H54 (cell line): ENCODE results near the gene BGN.

Experiments used
- DNase-seq: peaks from one replicate; pipeline ENCODE4 v3.0.0; 2011; ENCODE audit warnings: low spot score, mixed read lengths; ENCODE audit not compliant: insufficient read length
- FAIRE-seq: peaks from 3 replicates; lab custom pipeline; 2011; peaks lifted over from hg19 to GRCh38; lab: Jason Lieb, UNC
- POLR2A ChIP-seq: IDR thresholded peaks from 2 replicates; pipeline ENCODE4 v1.6.1; 2011; ENCODE audit warnings: low read depth, mild to moderate bottlenecking, low read length

BGN gene

GRCh38 chrX:153527208-153527607, 32.4 kb downstream of the BGN start:
- FAIRE-seq (no peak), DNase-seq (no peak)
- TF ChIP-seq POLR2A = no peak

GRCh38 chrX:153530411-153531129, 35.8 kb downstream of the BGN start:
- FAIRE-seq (no peak), DNase-seq (no peak)
- no peak for TF ChIP-seq POLR2A

- no peak for DNase-seq
- TF ChIP-seq POLR2A = no peak
- no peak for FAIRE-seq
Measured at GRCh38 chrX:153533091-153533490, 38.3 kb downstream of the BGN start.

- TF ChIP-seq POLR2A = no peak
- DNase-seq (no peak), FAIRE-seq (no peak)
Measured at GRCh38 chrX:153537080-153537479, 42.3 kb downstream of the BGN start.

- DNase-seq = no peak
- no peak for TF ChIP-seq POLR2A
- FAIRE-seq = no peak
Measured at GRCh38 chrX:153537526-153538295, 42.9 kb downstream of the BGN start.

GRCh38 chrX:153538424-153538823, 43.6 kb downstream of the BGN start:
- no peak for DNase-seq
- no peak for FAIRE-seq
- TF ChIP-seq POLR2A = no peak

- peak; percentile 73 for DNase-seq
- FAIRE-seq = peak; percentile 52
- TF ChIP-seq POLR2A = no peak
Measured at GRCh38 chrX:153539171-153539978, 44.6 kb downstream of the BGN start.

- no peak for TF ChIP-seq POLR2A
- FAIRE-seq = no peak
- DNase-seq = no peak
Measured at GRCh38 chrX:153539979-153540358, 45.2 kb downstream of the BGN start.

- TF ChIP-seq POLR2A = no peak
- DNase-seq = no peak
- FAIRE-seq = no peak
Measured at GRCh38 chrX:153544727-153545126, 49.9 kb downstream of the BGN start.

GRCh38 chrX:153546386-153546785, 51.6 kb downstream of the BGN start:
- FAIRE-seq (no peak), DNase-seq (no peak)
- no peak for TF ChIP-seq POLR2A

- DNase-seq = no peak
- no peak for FAIRE-seq
- TF ChIP-seq POLR2A = no peak
Measured at GRCh38 chrX:153547195-153547594, 52.4 kb downstream of the BGN start.

- DNase-seq (no peak), FAIRE-seq (no peak)
- no peak for TF ChIP-seq POLR2A
Measured at GRCh38 chrX:153549231-153549630, 54.5 kb downstream of the BGN start.

GRCh38 chrX:153549807-153550206, 55.0 kb downstream of the BGN start:
- DNase-seq (no peak), FAIRE-seq (no peak)
- TF ChIP-seq POLR2A = no peak

GRCh38 chrX:153551135-153551534, 56.4 kb downstream of the BGN start:
- DNase-seq (no peak), FAIRE-seq (no peak)
- no peak for TF ChIP-seq POLR2A
